Embryonic facial prominence (tissue), 1 donor: ENCODE data around the gene NFATC2.

Source experiments
- DNase-seq: peaks from one replicate; pipeline ENCODE4 v3.0.0-alpha.2; 2016; ENCODE audit errors: extremely low spot score

Gene NFATC2

DNA sequence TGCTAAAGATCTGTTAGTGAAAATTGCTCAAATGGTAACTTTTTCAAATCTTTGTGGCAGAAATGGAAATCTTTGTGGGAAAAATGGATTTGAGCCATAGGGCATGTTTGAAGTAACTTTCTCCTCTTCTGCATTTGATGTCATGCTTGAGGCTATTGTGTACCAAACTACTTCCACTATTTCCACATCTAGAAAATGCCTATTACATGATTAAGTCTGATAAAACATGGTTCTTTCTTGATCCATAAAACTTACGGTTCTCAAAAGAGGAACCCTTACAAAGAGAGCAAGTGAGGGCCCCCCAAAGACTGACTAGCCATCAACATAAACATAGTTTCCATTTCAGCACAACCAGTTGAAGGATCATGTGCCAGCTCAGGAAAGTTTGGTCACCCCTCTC is 150.6 kb downstream of the NFATC2 start:
- DNase-seq: no peak

DNA sequence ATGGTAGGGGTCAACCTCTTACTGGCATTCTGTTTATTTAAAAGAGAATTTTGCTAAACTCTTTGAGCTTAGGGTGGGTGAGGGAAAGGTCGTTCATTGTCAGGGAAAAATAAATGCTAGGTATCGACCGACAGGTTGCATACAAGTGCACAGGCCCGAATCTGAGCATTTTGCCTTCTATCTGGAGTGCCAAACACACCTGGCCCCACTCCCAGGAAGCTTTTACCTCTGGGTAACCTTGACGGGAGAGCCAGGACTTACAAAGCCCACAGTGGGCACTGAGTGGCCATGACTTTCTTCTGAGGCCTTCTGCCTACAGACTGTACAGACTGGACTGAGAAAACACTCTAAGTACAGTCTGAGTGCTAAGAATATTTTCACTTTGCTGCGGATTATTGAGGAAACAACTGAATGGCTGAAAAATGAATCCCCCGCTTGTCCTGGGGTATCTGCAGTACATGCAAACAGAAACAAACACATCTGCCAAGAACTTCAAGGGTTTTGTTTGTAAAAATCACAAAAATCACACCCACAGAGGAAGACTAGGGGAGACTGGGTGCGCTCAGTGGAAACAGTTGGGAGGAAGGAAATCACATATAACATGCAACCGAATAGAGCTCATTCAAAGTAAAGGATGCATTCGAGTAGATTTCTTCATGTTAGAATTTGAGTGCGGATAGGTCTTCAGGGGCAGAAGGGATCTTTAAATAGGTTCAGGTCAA is 152.8 kb downstream of the NFATC2 start:
- DNase-seq: no peak

- no peak for DNase-seq
Observed at GRCh38 chr20:51388756-51389542, 153.6 kb downstream of the NFATC2 start.

GRCh38 chr20:51388227-51388626 is 154.3 kb downstream of the NFATC2 start:
- no peak for DNase-seq

DNA sequence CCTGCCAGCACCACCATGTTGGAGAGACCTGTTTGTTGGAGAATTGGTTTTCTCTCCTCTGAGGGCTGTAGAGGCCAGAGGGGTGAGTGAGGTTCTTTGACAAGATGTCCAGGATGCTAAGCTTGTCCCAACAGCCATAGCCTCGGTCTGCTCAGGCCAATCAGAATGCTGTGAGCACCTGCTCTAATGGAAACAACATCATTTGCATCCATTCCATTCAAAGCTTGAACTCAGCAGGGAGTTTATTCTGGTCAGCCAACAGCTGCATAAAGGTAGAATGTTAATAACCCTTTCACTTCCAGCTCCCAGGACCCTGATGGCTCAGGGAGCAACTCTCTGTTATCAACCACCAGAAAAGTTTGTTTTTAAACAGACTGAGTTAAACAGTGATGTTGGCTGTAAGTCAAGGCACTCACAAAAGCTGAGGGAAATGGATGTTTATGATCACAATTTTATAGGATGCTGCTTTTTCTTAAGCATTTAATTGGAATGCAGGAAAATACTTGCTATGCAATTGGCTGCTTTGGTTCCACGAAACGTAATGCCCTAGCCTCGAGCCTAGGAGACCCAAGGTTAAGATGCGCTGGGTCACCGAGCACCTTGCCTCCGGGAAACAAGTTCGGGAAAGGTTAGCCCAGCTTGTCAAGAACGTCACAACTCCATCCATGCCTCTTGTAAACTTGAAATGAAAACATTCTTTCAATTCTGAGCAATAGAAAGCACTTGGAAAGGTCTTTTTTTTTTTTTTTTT is 155.2 kb downstream of the NFATC2 start:
- no peak for DNase-seq

DNA sequence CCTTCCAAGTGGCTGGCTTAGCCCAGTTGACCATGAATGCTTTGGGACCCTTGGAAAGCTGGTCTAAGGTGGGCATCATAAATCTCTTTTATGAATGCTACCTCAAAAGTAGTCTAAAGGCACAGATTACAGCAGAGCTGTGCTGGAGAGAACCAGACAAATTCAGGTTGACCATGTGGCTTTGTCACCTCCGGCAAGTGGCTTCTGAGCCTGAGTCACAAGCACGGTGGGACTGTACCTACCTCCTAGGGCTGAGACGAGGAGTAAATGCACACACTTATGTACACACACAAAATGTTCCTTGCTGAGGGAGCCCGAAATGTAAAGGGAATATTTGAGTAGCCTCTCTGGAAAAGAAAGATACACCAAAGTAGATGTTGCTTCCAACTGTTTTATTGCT is 155.9 kb downstream of the NFATC2 start:
- no peak for DNase-seq

- DNase-seq: no peak
Observed at GRCh38 chr20:51385646-51386530, 156.6 kb downstream of the NFATC2 start.

DNA sequence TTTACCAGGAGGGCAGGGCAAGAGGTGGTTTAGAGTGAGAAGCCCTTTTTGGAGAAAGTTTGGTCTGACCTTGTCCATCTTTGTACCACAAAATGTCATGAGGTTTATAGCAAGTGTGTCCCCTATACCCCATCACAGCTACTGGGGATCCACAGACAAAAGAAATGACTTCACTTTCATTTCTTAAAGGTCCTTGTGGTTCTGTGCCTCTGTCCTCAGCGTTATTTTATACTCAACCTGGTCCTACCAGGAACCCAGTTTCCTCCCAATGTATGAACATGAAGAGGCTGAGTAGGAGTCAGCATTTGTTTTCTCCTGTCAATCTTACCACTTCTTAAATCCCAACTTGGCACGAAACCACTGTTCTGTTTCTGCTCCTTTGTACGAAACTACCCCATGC is 157.6 kb downstream of the NFATC2 start:
- DNase-seq: no peak

DNA sequence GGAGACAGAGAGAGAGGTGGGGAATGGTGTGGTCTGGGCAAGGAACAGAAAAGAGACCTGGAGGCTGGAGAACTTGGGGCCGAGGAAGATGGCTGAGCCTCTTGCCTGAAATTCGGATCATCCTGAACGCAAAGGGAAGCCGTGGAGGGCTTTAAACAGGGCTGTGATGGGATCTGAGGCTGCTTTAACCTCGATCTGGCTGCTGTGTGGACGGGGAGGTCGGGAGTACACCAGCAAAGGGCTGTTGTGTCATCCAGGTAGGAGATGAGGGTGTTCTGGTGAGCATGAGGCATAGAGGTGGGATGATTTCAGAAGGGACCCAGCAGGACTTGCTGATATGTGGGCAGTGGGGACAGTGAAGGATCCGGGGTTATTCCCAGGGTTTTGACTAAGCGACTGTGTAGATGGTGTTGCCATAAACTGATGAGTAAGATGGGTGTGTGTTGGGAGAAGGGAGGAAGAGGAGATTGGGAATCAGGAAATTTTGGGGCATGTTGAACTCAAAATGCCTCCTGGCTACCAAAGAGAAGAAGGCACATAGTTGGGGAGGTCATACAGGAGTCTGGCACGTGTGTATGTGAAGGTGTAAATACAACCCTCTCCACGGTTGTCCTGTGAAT is 158.5 kb downstream of the NFATC2 start:
- no peak for DNase-seq

- DNase-seq: no peak
Observed at GRCh38 chr20:51382986-51383821, 159.3 kb downstream of the NFATC2 start.

DNA sequence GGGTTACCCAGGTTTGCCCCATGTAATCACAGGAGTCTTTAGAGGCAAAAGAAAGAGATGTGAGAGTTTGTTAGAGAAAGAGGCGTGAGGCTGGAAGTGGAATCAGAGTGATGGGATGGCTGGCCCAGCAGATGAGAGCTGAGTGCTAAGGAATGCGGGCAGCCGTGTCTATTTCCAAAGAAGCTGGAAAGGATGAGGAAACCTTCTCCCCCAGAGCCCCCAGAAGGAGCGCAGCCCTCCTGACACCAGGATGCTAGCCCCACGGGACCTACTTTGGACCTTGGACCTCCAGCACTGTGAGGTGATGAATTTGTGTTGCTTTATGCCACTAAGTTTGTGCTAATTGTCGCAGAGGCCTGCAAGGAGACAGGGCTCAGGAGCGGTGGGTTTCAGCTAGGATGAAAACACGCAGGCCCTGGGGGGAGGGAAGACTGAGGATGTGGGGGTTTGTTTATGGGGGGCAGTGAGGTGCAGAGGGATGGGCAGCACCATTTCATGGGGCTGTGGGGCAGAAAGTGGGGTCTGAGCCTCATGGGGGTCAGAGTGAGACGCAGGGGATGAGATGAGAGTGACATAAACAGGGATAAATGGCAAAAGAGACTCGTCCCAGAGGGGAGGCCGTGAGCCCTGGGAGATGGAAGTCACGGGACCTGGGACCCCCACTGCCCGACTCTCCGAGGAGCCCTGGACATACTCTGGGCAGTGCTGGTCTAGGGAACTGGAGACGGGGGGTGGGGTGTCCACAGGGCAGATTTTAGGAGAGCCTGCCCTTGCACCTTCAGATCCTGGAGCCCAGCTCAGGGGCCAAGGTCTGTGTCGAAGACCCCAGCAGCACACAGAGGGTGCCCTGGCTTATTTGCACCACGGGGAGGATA is 160.2 kb downstream of the NFATC2 start:
- no peak for DNase-seq

- no peak for DNase-seq
Observed at GRCh38 chr20:51381557-51381956, 161.0 kb downstream of the NFATC2 start.

DNA sequence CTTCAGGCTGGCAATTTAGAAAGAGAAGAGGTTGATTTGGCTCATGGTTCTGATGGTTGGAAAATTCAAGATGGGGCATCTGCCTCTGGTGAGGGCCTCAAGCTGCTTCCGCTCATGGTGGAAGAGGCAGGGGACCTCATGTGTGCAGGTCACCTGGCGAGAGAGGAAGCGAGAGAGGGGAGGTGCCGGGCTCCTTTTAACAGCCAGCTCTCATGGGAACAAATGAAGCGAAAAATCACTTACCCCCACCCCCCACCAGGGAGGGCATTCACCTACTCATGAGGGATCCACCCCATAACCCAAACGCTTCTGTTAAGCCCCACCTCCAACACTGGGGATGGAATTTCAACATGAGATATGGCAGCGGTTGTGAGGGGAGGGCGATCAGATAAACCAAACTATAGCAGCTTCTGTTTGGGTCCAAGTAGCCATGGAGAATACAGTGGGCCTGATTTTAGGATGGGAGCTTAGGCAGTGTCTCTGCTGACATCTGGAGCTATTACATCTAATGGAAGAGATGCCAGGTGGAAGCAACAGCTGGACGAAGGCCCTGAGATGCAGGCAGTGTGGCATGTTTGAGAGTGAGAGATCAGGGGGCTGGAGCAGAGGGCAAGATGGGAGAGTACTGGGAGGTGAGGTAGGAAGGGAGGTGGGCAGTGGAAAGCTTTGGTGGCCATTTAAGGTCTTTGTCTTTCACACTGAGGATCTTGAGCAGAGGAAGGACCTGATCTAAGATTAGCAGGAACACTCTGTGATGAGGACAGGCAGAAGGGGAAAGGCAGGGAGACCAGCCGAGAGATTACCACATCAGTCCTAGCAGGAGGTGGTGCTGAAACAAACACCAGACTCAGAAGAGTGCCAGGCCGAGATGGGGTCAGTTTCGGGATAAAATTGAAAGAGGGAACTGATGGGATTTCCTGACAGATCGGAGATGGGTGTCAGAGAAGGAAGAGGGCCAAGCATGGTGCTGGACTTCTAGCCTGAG is 161.8 kb downstream of the NFATC2 start:
- no peak for DNase-seq

- DNase-seq: no peak
Observed at GRCh38 chr20:51379601-51380341, 162.7 kb downstream of the NFATC2 start.

GRCh38 chr20:51378171-51378928 is 164.2 kb downstream of the NFATC2 start:
- DNase-seq: no peak

DNA sequence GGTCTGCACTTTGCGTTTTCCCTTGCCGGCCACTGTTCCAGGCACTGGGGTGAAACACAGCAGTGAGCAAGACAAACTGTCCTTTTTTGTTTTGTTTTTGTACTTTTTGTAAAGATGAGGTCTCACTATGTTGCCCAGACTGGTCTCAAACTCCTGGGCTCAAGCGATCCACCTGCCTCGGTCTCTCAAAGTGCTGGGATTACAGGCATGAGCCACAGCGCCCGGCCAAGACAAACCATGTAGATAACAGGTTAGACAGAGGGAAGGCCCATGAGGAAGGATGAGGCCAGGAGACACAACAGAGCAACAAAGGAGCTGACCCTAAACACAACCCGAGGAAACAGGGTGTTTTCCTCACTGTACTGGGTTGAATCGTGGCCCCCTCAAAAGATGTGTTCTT is 165.4 kb downstream of the NFATC2 start:
- DNase-seq: no peak

GRCh38 chr20:51376111-51376510 is 166.4 kb downstream of the NFATC2 start:
- DNase-seq: no peak
